MV-4-11 (cell line): ENCODE measurements around the gene RGL4.

ENCODE experiments used
- DNase-seq: peaks from one replicate; lab custom pipeline; 2025; lab: John Stamatoyannopoulos, UW

The RGL4 gene

GRCh38 chr22:23742505-23743264, 51.9 kb downstream of the RGL4 start:
- no peak for DNase-seq

GRCh38 chr22:23743303-23743705, 52.5 kb downstream of the RGL4 start:
- DNase-seq = no peak

- DNase-seq = no peak
These were observed 53.2 kb downstream of the RGL4 start for GRCh38 chr22:23744001-23744400.

- no peak for DNase-seq
These were observed 53.7 kb downstream of the RGL4 start for GRCh38 chr22:23744485-23744884.

- peak; percentile 42 for DNase-seq
These were observed 55.0 kb downstream of the RGL4 start for GRCh38 chr22:23745791-23746190.
